Esophagus muscularis mucosa (tissue), 4 donors: ENCODE data around the gene HDAC4. TPM values are rescaled to one million over a fixed set of nuclear protein-coding genes. Genes with fewer than 3 reads are reported as not detected.

Experiments used
- DNase-seq: peaks from one replicate; pipeline ENCODE4 v3.0.0-alpha.2; 2017; ENCODE audit errors: extremely low spot score
- H3K27ac ChIP-seq, 4 donors: fragments of 200-600 bp; sonication (generic); replicated peaks in 1 of 4; 1 replicate in 3 of 4; 2 replicates in 1 of 4; pipeline ENCODE4 v1.5.1; 2016 to 2019; ENCODE audit warnings: mild to moderate bottlenecking in 1 of 4
- H3K27me3 ChIP-seq, 4 donors: fragments of 200-600 bp; sonication (generic); one replicate each; pipeline versions ENCODE4 v1.5.1 to v1.6.0; 2016 to 2019
- H3K36me3 ChIP-seq, 4 donors: fragments of 200-600 bp; sonication (generic); one replicate each; pipeline ENCODE4 v1.5.1; 2016 to 2019
- H3K4me1 ChIP-seq, 4 donors: fragments of 200-600 bp; sonication (generic); one replicate each; pipeline ENCODE4 v1.5.1; 2016 to 2019
- H3K4me3 ChIP-seq, 4 donors: fragments of 200-600 bp; sonication (generic); 1 replicate in 2 of 4; 2 replicates in 2 of 4; pipeline ENCODE4 v1.5.1; 2016 to 2019; ENCODE audit warnings: mild to moderate bottlenecking in 4 of 4, moderate library complexity in 1 of 4
- H3K9me3 ChIP-seq, 4 donors: fragments of 200-600 bp; sonication (generic); 1 replicate in 3 of 4; 2 replicates in 1 of 4; pipeline ENCODE4 v1.5.1; 2016 to 2019
- EP300 ChIP-seq: sonication (generic); formaldehyde crosslinking; IDR thresholded peaks from one replicate; pipeline ENCODE4 v1.6.1; 2017; ENCODE audit warnings: antibody characterized with exemption
- POLR2A ChIP-seq: fragments of 450-650 bp; IDR thresholded peaks from one replicate; pipeline ENCODE4 v1.6.1; 2017; ENCODE audit warnings: antibody characterized with exemption, moderate library complexity, mild to moderate bottlenecking, low read depth
- POLR2AphosphoS5 ChIP-seq, 2 donors: sonication (generic); formaldehyde crosslinking; IDR thresholded peaks; one replicate each; pipeline ENCODE4 v1.6.1; 2017; ENCODE audit warnings: antibody characterized with exemption in 2 of 2
- WGBS: methylation state at CpG from one replicate; pipeline ENCODE4 v1.1.5; 2018; 5-methylcytosine and 5-hydroxymethylcytosine counted together
- intact Hi-C: fragments of 100-400 bp; cut with DNase I; formaldehyde crosslinking; loops from one replicate; pipeline ENCODE4 v1.15.1; 2023
- total RNA-seq, 4 donors: library from RNA; depleted of rRNA; stranded (reverse); fragments of >200 nt; gene quantifications; one replicate each; pipeline versions ENCODE4 v1.1.0 to v1.2.1, GENCODE V29; 2016
- TF ChIP-seq, protein P1 (sequence below), 3 experiments: fragments of 200-600 bp in 2 of 3; fragments of 450-650 bp in 1 of 3; sonication (generic) in 2 of 3; IDR thresholded peaks; one replicate each; pipeline ENCODE4 v1.5.1; 2017 to 2019; ENCODE audit warnings: antibody characterized with exemption in 3 of 3, mild to moderate bottlenecking in 2 of 3, moderate library complexity in 1 of 3

HDAC4 gene
- total RNA-seq, 4 donors from 2014 or later: 59.4 to 119 (median 76.1) TPM

DNA sequence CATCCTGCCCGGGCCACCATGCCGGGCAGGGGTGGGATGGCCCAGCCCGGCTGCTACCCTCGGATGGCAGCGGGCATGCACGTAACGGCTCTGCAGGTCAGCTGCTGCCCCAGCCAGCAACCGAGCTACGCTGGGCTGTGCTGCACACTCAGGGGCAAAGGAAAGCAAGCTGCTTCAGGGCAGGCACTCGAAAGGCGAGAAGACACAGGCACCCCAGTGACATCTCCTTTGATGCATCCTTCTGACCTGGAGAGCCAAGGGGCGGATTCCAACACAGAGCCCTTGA, 8.8 kb downstream of the HDAC4 start:
- Histone ChIP-seq H3K27me3 (no peaks in the 10 kb centered on the region), H3K4me1 (peaks cover 52 to 69% (median 61%) of the 10 kb centered on the region in 4 donors), H3K4me3 (no peak overlapping the region), H3K27ac (no peak overlapping the region), H3K36me3 (peaks cover 0 to 15% (median 9%) of the 10 kb centered on the region in 4 donors), H3K9me3 (no peaks in the 10 kb centered on the region)
- intact Hi-C loops: loop anchor here (10.0 kb wide), 1 partner anchor 247 kb away; no protein-coding TSS in a partner anchor
- DNase-seq: no peak
- TF ChIP-seq POLR2A (no peak), EP300 (no peak), POLR2AphosphoS5 (IDR thresholded peaks at IDR 0.05) (no peak)
- TF ChIP-seq, protein P1, sequence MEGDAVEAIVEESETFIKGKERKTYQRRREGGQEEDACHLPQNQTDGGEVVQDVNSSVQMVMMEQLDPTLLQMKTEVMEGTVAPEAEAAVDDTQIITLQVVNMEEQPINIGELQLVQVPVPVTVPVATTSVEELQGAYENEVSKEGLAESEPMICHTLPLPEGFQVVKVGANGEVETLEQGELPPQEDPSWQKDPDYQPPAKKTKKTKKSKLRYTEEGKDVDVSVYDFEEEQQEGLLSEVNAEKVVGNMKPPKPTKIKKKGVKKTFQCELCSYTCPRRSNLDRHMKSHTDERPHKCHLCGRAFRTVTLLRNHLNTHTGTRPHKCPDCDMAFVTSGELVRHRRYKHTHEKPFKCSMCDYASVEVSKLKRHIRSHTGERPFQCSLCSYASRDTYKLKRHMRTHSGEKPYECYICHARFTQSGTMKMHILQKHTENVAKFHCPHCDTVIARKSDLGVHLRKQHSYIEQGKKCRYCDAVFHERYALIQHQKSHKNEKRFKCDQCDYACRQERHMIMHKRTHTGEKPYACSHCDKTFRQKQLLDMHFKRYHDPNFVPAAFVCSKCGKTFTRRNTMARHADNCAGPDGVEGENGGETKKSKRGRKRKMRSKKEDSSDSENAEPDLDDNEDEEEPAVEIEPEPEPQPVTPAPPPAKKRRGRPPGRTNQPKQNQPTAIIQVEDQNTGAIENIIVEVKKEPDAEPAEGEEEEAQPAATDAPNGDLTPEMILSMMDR (IDR thresholded peaks at IDR 0.05): no peak
- 100% methylated on average over 1 of the region's 12 CpGs for WGBS

GRCh38 chr2:239391286-239392071, 9.3 kb downstream of the HDAC4 start:
- Histone ChIP-seq H3K27ac (no peak overlapping the region), H3K4me3 (no peak overlapping the region), H3K4me1 (peaks cover 48 to 64% (median 55%) of the 10 kb centered on the region in 4 donors), H3K36me3 (peaks cover 0 to 17% (median 15%) of the 10 kb centered on the region in 4 donors), H3K9me3 (no peaks in the 10 kb centered on the region), H3K27me3 (no peaks in the 10 kb centered on the region)
- TF ChIP-seq EP300: no peak
- TF ChIP-seq, protein P1 (IDR thresholded peaks at IDR 0.05): no peak
- no peak for DNase-seq
- intact Hi-C loops: loop anchor here (10.0 kb wide), 1 partner anchor 247 kb away; no protein-coding TSS in a partner anchor
- WGBS: 78% methylated on average over 16 of the region's 24 CpGs

- no peak overlapping the region for H3K27ac ChIP-seq
- peaks cover 0 to 21% (median 18%) of the 10 kb centered on the region in 4 donors for H3K36me3 ChIP-seq
- H3K4me3 ChIP-seq: no peak overlapping the region
- H3K9me3 ChIP-seq: no peaks in the 10 kb centered on the region
- no peak for DNase-seq
- WGBS: 96% methylated on average over 23 of the region's 26 CpGs
- H3K27me3 ChIP-seq: no peaks in the 10 kb centered on the region
- peaks cover 45 to 57% (median 50%) of the 10 kb centered on the region in 4 donors for H3K4me1 ChIP-seq
- intact Hi-C loops: loop anchor here (10.0 kb wide), 1 partner anchor 246 kb away; no protein-coding TSS in a partner anchor
- TF ChIP-seq, protein P1 (IDR thresholded peaks at IDR 0.05): no peak
- TF ChIP-seq POLR2A (no peak), EP300 (no peak), POLR2AphosphoS5 (IDR thresholded peaks at IDR 0.05) (no peak)
Observed at GRCh38 chr2:239390546-239391285, 10.1 kb downstream of the HDAC4 start.

DNA sequence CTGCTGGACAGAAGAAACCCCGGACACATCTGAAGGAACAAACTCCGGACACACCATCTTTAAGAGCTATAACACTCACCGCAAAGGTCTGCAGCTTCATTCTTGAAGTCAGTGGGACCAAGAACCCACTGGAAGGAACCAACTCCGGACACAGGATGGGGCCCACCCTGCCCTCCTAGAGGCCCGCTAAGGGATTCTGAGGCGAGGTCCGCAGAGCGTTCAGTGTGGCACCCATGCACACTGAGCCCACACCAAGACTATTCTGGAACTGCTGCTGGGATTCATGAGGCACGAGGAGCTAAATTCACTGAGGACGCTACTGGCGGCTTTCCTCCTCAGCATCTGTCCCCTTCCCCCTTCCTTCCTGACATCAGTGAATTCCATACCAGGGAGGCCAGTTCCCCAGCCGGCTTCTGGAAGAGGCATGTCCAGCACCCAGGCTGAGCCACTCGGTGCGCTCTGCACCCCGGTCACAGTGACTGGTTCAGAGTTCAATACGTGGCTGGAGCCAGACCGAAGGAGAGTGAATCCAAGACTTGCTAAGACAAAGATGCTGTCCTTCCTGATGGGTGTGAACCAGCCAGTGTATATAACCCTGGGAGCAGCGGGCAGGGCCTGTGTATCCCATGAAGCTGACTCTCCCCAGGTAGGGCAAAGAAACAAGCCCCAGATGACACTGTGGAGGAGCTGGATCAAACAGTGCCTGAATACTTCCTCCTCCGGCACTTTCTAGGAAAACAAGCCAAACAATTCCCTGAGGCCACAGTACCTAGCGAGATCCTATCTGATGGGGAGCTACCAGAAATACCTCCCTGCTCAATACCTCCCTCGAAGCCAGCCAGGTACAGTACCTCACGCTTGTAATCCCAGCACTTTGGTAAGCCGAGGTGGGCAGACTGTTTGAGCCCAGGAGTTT, 11.1 kb downstream of the HDAC4 start:
- no peak for DNase-seq
- TF ChIP-seq POLR2A: no peak
- TF ChIP-seq, protein P1 (IDR thresholded peaks at IDR 0.05): no peak
- TF ChIP-seq EP300: no peak
- no peak for TF ChIP-seq POLR2AphosphoS5 (IDR thresholded peaks at IDR 0.05)
- Histone ChIP-seq H3K4me1 (peaks cover 35 to 46% (median 40%) of the 10 kb centered on the region in 4 donors), H3K36me3 (peaks cover 0 to 21% (median 18%) of the 10 kb centered on the region in 4 donors), H3K4me3 (no peak overlapping the region), H3K9me3 (no peaks in the 10 kb centered on the region), H3K27me3 (no peaks in the 10 kb centered on the region), H3K27ac (no peak overlapping the region)
- intact Hi-C loops: loop anchor here (10.0 kb wide), 1 partner anchor 245 kb away; no protein-coding TSS in a partner anchor
- 91% methylated on average over 15 of the region's 23 CpGs for whole genome bisulfite sequencing
